Muscle of leg (tissue), 11 donors: ENCODE results near the gene ERC1. TPM values are rescaled to one million over a fixed set of nuclear protein-coding genes. Genes with fewer than 3 reads are reported as not detected.

ENCODE experiments used
- DNase-seq: peaks from one replicate; pipeline ENCODE4 v3.0.0; 2013
- H3K27ac ChIP-seq: one replicate; pipeline ENCODE4 v1.5.1; 2013; ENCODE audit warnings: mild to moderate bottlenecking, low read length, control low read depth
- H3K27me3 ChIP-seq: one replicate; pipeline ENCODE4 v1.6.1; 2013; ENCODE audit warnings: low read length; ENCODE audit not compliant: control insufficient read depth, insufficient read depth
- H3K36me3 ChIP-seq: one replicate; pipeline ENCODE4 v1.6.1; 2013; ENCODE audit warnings: low read length; ENCODE audit not compliant: control insufficient read depth, insufficient read depth
- H3K4me1 ChIP-seq: one replicate; pipeline ENCODE4 v1.6.1; 2013; ENCODE audit warnings: low read length; ENCODE audit not compliant: control insufficient read depth, insufficient read depth
- H3K4me3 ChIP-seq: one replicate; pipeline ENCODE4 v1.5.1; 2013; ENCODE audit warnings: low read length, control low read depth
- H3K9me3 ChIP-seq: replicated peaks from 2 replicates; pipeline ENCODE4 v1.6.1; 2013; ENCODE audit warnings: low read depth, low read length; ENCODE audit not compliant: control insufficient read depth
- WGBS: methylation state at CpG from one replicate; pipeline ENCODE4 v1.1.5; 2013; ENCODE audit warnings: missing lambda C conversion rate; ENCODE audit not compliant: insufficient coverage; 5-methylcytosine and 5-hydroxymethylcytosine counted together
- polyA plus RNA-seq, 8 donors: library from polyadenylated mRNA; unstranded; fragments of 120-200 nt; gene quantifications; one replicate each; pipeline versions ENCODE4 v1.2.1 to v1.2.3, GENCODE V29; 2013; ENCODE audit warnings: inconsistent platforms in 1 of 8, low replicate concordance in 1 of 8; ENCODE audit not compliant: insufficient read length in 8 of 8, insufficient read depth in 1 of 8
- total RNA-seq: library from RNA; stranded (reverse); fragments of 120-200 nt; gene quantifications from one replicate; pipeline ENCODE4 v1.2.4, GENCODE V29; 2013

ERC1 gene
- total and polyA plus RNA-seq, 9 donors, result 15.8 to 32.5 (median 25.1) TPM

DNA sequence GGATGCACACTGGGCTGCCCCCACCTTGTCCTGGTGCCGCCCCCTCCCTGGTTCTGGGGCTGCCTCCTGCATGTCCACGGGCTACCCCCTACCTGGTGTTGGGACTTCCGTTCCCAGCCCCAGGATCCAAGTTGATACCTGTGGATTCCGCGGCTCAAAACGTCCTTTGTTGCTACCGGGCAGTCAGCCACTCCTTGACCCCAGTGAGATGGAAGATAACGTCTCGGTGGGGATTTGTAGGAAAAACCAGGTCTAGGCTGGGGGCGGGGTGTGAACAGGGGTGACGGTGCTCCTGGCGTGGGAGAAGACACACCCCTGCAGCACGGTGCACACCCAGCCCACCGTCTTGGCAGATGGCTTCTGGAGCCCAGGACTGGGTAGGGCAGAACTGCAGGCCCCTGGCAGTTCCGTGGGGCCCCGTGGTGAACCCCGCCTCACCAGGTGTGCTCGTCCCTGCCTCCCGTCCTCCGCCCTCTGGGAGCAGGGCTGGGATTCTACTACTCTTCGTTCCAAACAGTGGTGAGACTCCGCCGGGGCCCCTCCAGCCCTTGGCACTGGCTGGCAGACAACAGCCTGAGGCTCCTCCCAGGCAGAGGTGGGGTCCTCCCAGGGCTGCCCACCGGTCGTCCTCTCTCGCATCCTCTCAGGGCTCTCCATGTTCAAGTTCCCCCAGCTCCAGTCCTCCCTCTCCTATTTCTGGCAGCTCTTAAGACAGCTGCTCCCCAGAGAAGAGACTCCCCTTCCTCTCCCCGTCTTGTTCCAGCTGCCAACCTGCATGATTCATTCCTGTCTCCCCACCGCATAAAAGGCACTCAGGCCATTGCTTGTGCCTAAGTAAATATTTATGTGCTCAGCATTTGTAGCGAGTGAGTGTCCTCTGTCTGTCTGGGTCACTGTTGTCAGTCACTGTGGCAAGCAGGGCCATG lies 527.8 kb downstream of the ERC1 start:
- Histone ChIP-seq H3K4me1 (peaks cover 11% of the 10 kb centered on the region), H3K36me3 (no peaks in the 10 kb centered on the region), H3K27me3 (peaks cover 14% of the 10 kb centered on the region), H3K9me3 (no peaks in the 10 kb centered on the region), H3K27ac (no peak overlapping the region), H3K4me3 (no peak overlapping the region)
- no peak for DNase-seq
- 51% methylated on average over 24 of the region's 29 CpGs for WGBS

GRCh38 chr12:1519642-1520041 lies 528.6 kb downstream of the ERC1 start:
- Histone ChIP-seq H3K36me3 (no peaks in the 10 kb centered on the region), H3K27me3 (peaks cover 14% of the 10 kb centered on the region), H3K9me3 (no peaks in the 10 kb centered on the region), H3K4me1 (peaks cover 11% of the 10 kb centered on the region), H3K27ac (no peak overlapping the region), H3K4me3 (no peak overlapping the region)
- DNase-seq, result no peak
- 15% methylated on average over 3 of the region's 5 CpGs for WGBS

- no peak for DNase-seq
- Histone ChIP-seq H3K4me1 (peaks cover 11% of the 10 kb centered on the region), H3K36me3 (no peaks in the 10 kb centered on the region), H3K4me3 (no peak overlapping the region), H3K27me3 (peaks cover 30% of the 10 kb centered on the region), H3K9me3 (no peaks in the 10 kb centered on the region), H3K27ac (no peak overlapping the region)
- 84% methylated on average over 8 of the region's 8 CpGs for WGBS
Measured at GRCh38 chr12:1523046-1523445, 532.0 kb downstream of the ERC1 start.

DNA sequence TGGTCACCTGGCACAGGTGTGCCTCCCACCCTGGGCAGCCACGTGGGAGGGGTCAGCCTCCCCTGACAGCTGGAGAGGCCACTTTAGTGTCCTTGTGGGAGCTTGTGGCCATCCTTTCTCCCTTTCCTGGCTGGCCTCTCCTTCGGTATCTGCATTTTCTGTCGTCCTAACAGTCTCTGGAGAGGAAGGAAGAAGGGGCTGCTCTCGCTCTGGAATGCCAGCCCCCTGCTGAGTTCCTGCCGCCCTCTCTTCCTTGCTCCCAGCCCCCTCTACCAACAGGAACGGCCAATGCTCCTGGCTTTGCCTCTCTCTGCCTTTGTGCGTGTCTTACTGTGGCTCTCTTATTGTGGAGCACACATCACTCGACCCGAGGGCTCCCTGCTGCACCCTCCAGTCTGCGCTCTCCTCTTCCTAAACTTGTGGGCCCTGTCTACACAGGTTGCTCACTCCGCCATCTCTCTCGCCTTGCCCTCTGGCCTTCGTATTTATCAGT lies 532.6 kb downstream of the ERC1 start:
- peaks cover 28% of the 10 kb centered on the region for H3K27me3 ChIP-seq
- WGBS, result 48% methylated on average over 8 of the region's 13 CpGs
- H3K9me3 ChIP-seq, result no peaks in the 10 kb centered on the region
- H3K4me3 ChIP-seq, result no peak overlapping the region
- DNase-seq, result no peak
- H3K36me3 ChIP-seq, result no peaks in the 10 kb centered on the region
- no peak overlapping the region for H3K27ac ChIP-seq
- H3K4me1 ChIP-seq, result peaks cover 11% of the 10 kb centered on the region

GRCh38 chr12:1525858-1526257 lies 534.8 kb downstream of the ERC1 start:
- Histone ChIP-seq H3K27me3 (peaks cover 39% of the 10 kb centered on the region), H3K4me3 (no peak overlapping the region), H3K27ac (no peak overlapping the region), H3K9me3 (no peaks in the 10 kb centered on the region), H3K36me3 (no peaks in the 10 kb centered on the region), H3K4me1 (peaks cover 6% of the 10 kb centered on the region)
- DNase-seq, result no peak
- 63% methylated on average over 8 of the region's 10 CpGs for WGBS

DNA sequence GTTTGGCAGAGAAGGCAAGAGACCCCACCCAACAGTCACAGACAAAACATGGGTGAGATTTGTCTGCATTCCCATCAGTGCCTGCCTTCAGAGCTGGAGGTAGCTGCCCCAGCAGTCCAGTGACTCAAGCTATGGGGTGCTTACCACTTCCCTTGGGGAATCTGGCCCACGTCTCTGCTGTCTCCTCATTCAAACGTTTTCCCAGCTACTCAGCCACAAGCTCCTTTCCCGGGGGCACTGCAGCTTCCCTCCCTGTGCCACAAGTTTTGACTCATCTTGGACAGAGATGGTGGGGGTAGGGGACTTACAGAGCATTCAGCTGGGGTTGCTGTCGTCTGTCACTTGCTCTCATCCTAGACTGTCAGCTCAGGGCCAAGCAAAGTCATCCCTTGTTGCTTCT lies 536.8 kb downstream of the ERC1 start:
- Histone ChIP-seq H3K27ac (no peak overlapping the region), H3K4me3 (no peak overlapping the region), H3K36me3 (no peaks in the 10 kb centered on the region), H3K9me3 (no peaks in the 10 kb centered on the region), H3K27me3 (peaks cover 55% of the 10 kb centered on the region), H3K4me1 (peaks cover 14% of the 10 kb centered on the region)
- no CpG with 5 or more reads among the region's 4 CpGs for WGBS
- no peak for DNase-seq

DNA sequence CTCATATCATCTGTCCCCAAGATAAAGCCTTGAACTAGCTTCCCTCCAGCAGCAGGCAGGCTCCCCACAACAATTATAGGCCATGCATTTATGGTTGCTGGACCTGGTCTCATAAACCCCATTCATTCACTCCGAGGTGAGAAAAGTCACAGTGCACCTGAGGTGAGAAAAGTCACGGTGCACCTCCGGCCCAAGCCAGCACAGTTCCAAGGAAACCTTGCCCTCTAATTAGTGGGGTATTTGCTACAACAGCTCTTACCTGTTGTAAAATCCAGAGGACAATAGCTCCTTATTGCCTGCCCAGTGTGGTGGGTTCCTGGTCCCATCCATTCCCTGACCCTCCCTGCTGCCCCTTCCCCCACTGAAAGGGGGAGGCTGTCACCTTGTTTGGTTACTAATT lies 537.8 kb downstream of the ERC1 start:
- Histone ChIP-seq H3K9me3 (no peaks in the 10 kb centered on the region), H3K4me1 (peaks cover 24% of the 10 kb centered on the region), H3K36me3 (no peaks in the 10 kb centered on the region), H3K27ac (no peak overlapping the region), H3K4me3 (no peak overlapping the region), H3K27me3 (peaks cover 61% of the 10 kb centered on the region)
- no CpG with 5 or more reads among the region's 3 CpGs for WGBS
- no peak for DNase-seq

DNA sequence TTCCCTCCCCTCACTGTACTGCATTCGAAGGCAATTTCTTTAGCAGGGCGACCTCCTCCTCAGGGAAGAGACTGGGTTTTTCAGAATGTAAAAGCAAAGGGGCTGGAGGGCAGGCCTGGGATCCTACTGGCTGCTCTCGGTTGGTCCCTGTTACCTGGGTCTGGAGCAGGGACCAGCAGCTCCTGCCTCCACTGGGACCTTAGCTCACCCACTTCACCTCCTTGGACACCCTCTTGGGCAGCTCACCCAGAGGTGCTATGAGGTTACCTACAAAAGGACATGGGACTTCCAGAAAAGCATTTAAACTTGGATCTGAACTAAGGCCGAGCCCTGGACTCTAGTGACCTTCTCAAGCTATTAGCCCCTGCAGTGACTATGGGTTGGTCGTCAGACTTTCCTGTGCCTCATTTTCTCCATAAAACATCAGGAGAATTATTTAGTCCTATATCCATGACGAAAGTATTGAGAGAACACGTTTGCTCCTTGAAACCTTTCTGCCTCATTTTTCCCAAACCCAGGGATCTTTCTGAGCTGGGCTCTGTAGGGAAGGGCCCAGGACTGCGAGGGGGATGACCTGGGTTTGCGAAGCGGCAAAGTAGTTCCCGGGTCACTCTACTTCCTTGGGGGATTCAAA lies 538.3 kb downstream of the ERC1 start:
- Histone ChIP-seq H3K4me1 (peaks cover 27% of the 10 kb centered on the region), H3K27ac (no peak overlapping the region), H3K36me3 (no peaks in the 10 kb centered on the region), H3K4me3 (peak overlapping the region; percentile 49), H3K9me3 (no peaks in the 10 kb centered on the region), H3K27me3 (peaks cover 66% of the 10 kb centered on the region)
- WGBS, result 35% methylated on average over 8 of the region's 11 CpGs
- DNase-seq, result peak; percentile 38

- under 1% methylated on average over 97 of the region's 101 CpGs for WGBS
Measured at GRCh38 chr12:1529862-1530591, 539.0 kb downstream of the ERC1 start.

More at GRCh38 chr12:1529862-1530591, 539.0 kb downstream of the ERC1 start:
- peak; percentile 62 for DNase-seq
- no peaks in the 10 kb centered on the region for H3K36me3 ChIP-seq
- H3K9me3 ChIP-seq, result no peaks in the 10 kb centered on the region
- no peak overlapping the region for H3K27ac ChIP-seq
- H3K4me3 ChIP-seq, result peak overlapping the region; percentile 49
- peaks cover 72% of the 10 kb centered on the region for H3K27me3 ChIP-seq
- peaks cover 27% of the 10 kb centered on the region for H3K4me1 ChIP-seq
